SK-N-SH treated with all-trans-retinoic acid at 6 μM for 48 hours (cell line): ENCODE results near the gene SSUH2.

ENCODE experiments used
- ATAC-seq: fragments of 200-7000 bp; cut with Tn5 transposase; 3 replicates; pipeline ENCODE4 v1.9.1; 2020; ENCODE audit warnings: mild to moderate bottlenecking, moderate library complexity
- ARNTL ChIP-seq: fragments of 450-650 bp; formaldehyde crosslinking; IDR thresholded peaks from 2 replicates; pipeline ENCODE4 v1.5.0; 2020; ENCODE audit warnings: low read depth, mild to moderate bottlenecking, moderate library complexity, borderline replicate concordance
- BACH2 ChIP-seq: fragments of 250-450 bp; sonication (Bioruptor Pico); IDR thresholded peaks from 2 replicates; pipeline ENCODE4 v1.9.0; 2021; ENCODE audit warnings: mild to moderate bottlenecking, borderline replicate concordance
- CSRNP3 ChIP-seq: fragments of 250-450 bp; sonication (Bioruptor Pico); IDR thresholded peaks from 2 replicates; pipeline ENCODE4 v1.5.1; 2021; ENCODE audit warnings: mild to moderate bottlenecking, moderate library complexity
- ESRRG ChIP-seq: fragments of 250-450 bp; sonication (Bioruptor Pico); IDR thresholded peaks from 2 replicates; pipeline ENCODE4 v1.6.1; 2021; ENCODE audit warnings: mild to moderate bottlenecking
- GLIS3 ChIP-seq: fragments of 250-450 bp; sonication (Bioruptor Pico); IDR thresholded peaks from 2 replicates; pipeline ENCODE4 v1.5.0; 2020; ENCODE audit warnings: mild to moderate bottlenecking, moderate library complexity
- ISL1 ChIP-seq: fragments of 250-450 bp; sonication (Bioruptor Pico); IDR thresholded peaks from 2 replicates; pipeline ENCODE4 v2.1.2; 2022; ENCODE audit warnings: mild to moderate bottlenecking, moderate library complexity
- OSR1 ChIP-seq: fragments of 250-450 bp; sonication (Bioruptor Pico); IDR thresholded peaks from 2 replicates; pipeline ENCODE4 v1.8.0; 2022; ENCODE audit warnings: moderate library complexity, mild to moderate bottlenecking, inconsistent platforms
- POU6F1 ChIP-seq: fragments of 250-450 bp; sonication (Bioruptor Pico); IDR thresholded peaks from 2 replicates; pipeline ENCODE4 v1.8.0; 2021; ENCODE audit warnings: low read depth, mild to moderate bottlenecking, moderate library complexity, borderline replicate concordance
- PPARA ChIP-seq: fragments of 250-450 bp; sonication (Bioruptor Pico); IDR thresholded peaks from 2 replicates; pipeline ENCODE4 v1.5.0; 2020; ENCODE audit warnings: mild to moderate bottlenecking, borderline replicate concordance
- RARB ChIP-seq: fragments of 250-450 bp; sonication (Bioruptor Pico); IDR thresholded peaks from 2 replicates; pipeline ENCODE4 v1.8.0; 2021; ENCODE audit warnings: mild to moderate bottlenecking, moderate library complexity
- SNAI2 ChIP-seq: fragments of 250-450 bp; sonication (Bioruptor Pico); IDR thresholded peaks from 2 replicates; pipeline ENCODE4 v1.5.0; 2020; ENCODE audit warnings: mild to moderate bottlenecking, moderate library complexity
- TCF4 ChIP-seq: fragments of 250-450 bp; sonication (Bioruptor Pico); IDR thresholded peaks from 2 replicates; pipeline ENCODE4 v1.8.0; 2021; ENCODE audit warnings: mild to moderate bottlenecking, moderate library complexity, borderline replicate concordance
- TOX ChIP-seq: fragments of 250-450 bp; sonication (Bioruptor Pico); IDR thresholded peaks from 2 replicates; pipeline ENCODE4 v1.8.0; 2021; ENCODE audit warnings: mild to moderate bottlenecking, moderate library complexity, borderline replicate concordance
- ZC3H10 ChIP-seq: fragments of 250-450 bp; sonication (Bioruptor Pico); IDR thresholded peaks from 2 replicates; pipeline ENCODE4 v1.5.1; 2021; ENCODE audit warnings: mild to moderate bottlenecking, moderate library complexity
- ZFP3 ChIP-seq: fragments of 250-450 bp; sonication (Bioruptor Pico); IDR thresholded peaks from 2 replicates; pipeline ENCODE4 v1.5.0; 2020; ENCODE audit warnings: mild to moderate bottlenecking, moderate library complexity
- ZFP30 ChIP-seq: fragments of 450-650 bp; formaldehyde crosslinking; IDR thresholded peaks from 2 replicates; pipeline ENCODE4 v1.5.0; 2022; ENCODE audit warnings: mild to moderate bottlenecking, moderate library complexity
- ZNF565 ChIP-seq: fragments of 450-650 bp; formaldehyde crosslinking; conservative IDR thresholded peaks from 2 replicates; pipeline ENCODE4 v1.5.0; 2020; ENCODE audit warnings: low read depth, mild to moderate bottlenecking, moderate library complexity
- ZNF8 ChIP-seq: fragments of 450-650 bp; formaldehyde crosslinking; IDR thresholded peaks from 2 replicates; pipeline ENCODE4 v1.5.0; 2020; ENCODE audit warnings: mild to moderate bottlenecking, moderate library complexity
- TF ChIP-seq, protein P1 (sequence below): fragments of 250-450 bp; sonication (Bioruptor Pico); IDR thresholded peaks from 2 replicates; pipeline ENCODE4 v1.8.0; 2020; ENCODE audit warnings: mild to moderate bottlenecking, moderate library complexity, borderline replicate concordance
- TF ChIP-seq, protein P2 (sequence below): fragments of 250-450 bp; sonication (Bioruptor Pico); IDR thresholded peaks from 2 replicates; pipeline ENCODE4 v1.5.1; 2020; ENCODE audit warnings: low read depth, mild to moderate bottlenecking, moderate library complexity
- TF ChIP-seq, protein P3 (sequence below): fragments of 250-450 bp; sonication (Bioruptor Pico); IDR thresholded peaks from 2 replicates; pipeline ENCODE4 v1.5.0; 2020; ENCODE audit warnings: mild to moderate bottlenecking, moderate library complexity

SSUH2 gene

DNA sequence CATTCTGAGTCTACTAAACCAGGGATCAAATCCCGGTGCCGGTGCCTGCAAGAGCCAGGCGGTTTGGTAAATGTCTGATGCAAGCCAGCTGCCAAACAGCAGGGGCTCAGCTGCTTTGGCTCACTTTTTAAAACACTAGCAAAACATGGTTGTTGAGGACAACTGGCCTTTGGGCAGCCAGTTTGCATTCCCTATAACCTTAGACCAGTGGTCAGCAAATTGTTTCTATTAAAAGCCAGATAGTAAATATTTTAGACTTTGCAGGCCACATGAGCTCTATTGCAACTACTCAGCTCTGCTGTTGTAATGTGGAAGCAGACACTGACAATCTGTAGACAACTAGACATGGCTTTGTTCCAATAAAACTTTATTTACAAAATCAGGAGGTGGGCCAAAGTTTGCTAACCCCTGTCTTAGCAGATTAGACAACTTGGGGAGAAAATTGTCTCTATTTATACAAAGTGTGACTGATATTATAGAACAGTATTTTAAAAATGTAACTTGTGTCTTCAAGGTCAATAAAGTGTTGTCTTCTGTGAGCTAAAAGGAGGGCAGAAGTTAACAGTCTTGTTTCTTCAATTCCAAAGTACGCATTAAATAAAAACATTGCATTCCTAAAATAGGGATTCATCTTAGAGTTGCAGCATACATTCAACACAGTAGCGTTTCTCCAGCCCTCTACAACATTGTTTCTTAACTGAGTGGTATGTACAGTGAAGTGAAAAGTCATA, 67.6 kb downstream of the SSUH2 start:
- TF ChIP-seq ZC3H10 (CRISPR knock-in tag) (no peak), ZNF8 (CRISPR knock-in tag) (no peak), GLIS3 (no peak), ZNF565 (no peak), POU6F1 (CRISPR knock-in tag) (no peak), RARB (CRISPR knock-in tag) (no peak), ARNTL (no peak), ZFP30 (CRISPR knock-in tag) (no peak), ESRRG (CRISPR knock-in tag) (no peak), ISL1 (CRISPR knock-in tag) (no peak), BACH2 (CRISPR knock-in tag) (no peak), TCF4 (CRISPR knock-in tag) (no peak), PPARA (CRISPR knock-in tag) (no peak)
- TF ChIP-seq, protein P1, sequence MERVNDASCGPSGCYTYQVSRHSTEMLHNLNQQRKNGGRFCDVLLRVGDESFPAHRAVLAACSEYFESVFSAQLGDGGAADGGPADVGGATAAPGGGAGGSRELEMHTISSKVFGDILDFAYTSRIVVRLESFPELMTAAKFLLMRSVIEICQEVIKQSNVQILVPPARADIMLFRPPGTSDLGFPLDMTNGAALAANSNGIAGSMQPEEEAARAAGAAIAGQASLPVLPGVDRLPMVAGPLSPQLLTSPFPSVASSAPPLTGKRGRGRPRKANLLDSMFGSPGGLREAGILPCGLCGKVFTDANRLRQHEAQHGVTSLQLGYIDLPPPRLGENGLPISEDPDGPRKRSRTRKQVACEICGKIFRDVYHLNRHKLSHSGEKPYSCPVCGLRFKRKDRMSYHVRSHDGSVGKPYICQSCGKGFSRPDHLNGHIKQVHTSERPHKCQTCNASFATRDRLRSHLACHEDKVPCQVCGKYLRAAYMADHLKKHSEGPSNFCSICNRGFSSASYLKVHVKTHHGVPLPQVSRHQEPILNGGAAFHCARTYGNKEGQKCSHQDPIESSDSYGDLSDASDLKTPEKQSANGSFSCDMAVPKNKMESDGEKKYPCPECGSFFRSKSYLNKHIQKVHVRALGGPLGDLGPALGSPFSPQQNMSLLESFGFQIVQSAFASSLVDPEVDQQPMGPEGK (CRISPR knock-in tag), result no peak
- TF ChIP-seq, all 23 proteins: peak for 0
- no peak for ATAC-seq

DNA sequence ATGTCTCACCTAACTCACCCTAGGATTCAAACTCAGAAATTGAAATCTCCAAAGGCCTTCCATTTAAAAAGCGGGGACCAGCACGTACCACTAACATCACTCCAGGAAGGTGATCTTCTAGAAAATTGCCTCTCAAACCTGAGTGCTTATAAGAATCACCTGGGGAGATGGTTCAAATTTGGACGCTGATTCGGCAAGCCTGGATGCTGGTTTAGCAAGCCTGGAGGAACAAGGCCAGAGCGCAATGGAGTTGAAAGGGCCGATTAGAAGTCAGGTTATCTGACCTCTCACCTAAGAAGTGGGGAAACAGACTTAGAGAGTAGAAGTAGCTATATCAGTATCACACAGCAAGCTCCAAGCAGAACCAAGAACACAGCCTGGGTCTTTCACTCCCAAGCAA, 68.2 kb downstream of the SSUH2 start:
- TF ChIP-seq POU6F1 (CRISPR knock-in tag) (no peak), ISL1 (CRISPR knock-in tag) (no peak), ARNTL (no peak), OSR1 (CRISPR knock-in tag) (no peak), TCF4 (CRISPR knock-in tag) (no peak), ZFP3 (no peak), RARB (CRISPR knock-in tag) (no peak), GLIS3 (no peak), ZC3H10 (CRISPR knock-in tag) (no peak), ZNF565 (no peak), BACH2 (CRISPR knock-in tag) (no peak), PPARA (CRISPR knock-in tag) (no peak), ZNF8 (CRISPR knock-in tag) (no peak), ESRRG (CRISPR knock-in tag) (no peak), CSRNP3 (no peak), SNAI2 (no peak), TOX (CRISPR knock-in tag) (no peak), ZFP30 (CRISPR knock-in tag) (no peak)
- TF ChIP-seq, protein P2, sequence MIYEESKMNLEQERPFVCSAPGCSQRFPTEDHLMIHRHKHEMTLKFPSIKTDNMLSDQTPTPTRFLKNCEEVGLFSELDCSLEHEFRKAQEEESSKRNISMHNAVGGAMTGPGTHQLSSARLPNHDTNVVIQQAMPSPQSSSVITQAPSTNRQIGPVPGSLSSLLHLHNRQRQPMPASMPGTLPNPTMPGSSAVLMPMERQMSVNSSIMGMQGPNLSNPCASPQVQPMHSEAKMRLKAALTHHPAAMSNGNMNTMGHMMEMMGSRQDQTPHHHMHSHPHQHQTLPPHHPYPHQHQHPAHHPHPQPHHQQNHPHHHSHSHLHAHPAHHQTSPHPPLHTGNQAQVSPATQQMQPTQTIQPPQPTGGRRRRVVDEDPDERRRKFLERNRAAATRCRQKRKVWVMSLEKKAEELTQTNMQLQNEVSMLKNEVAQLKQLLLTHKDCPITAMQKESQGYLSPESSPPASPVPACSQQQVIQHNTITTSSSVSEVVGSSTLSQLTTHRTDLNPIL (CRISPR knock-in tag), result no peak
- TF ChIP-seq, protein P3, sequence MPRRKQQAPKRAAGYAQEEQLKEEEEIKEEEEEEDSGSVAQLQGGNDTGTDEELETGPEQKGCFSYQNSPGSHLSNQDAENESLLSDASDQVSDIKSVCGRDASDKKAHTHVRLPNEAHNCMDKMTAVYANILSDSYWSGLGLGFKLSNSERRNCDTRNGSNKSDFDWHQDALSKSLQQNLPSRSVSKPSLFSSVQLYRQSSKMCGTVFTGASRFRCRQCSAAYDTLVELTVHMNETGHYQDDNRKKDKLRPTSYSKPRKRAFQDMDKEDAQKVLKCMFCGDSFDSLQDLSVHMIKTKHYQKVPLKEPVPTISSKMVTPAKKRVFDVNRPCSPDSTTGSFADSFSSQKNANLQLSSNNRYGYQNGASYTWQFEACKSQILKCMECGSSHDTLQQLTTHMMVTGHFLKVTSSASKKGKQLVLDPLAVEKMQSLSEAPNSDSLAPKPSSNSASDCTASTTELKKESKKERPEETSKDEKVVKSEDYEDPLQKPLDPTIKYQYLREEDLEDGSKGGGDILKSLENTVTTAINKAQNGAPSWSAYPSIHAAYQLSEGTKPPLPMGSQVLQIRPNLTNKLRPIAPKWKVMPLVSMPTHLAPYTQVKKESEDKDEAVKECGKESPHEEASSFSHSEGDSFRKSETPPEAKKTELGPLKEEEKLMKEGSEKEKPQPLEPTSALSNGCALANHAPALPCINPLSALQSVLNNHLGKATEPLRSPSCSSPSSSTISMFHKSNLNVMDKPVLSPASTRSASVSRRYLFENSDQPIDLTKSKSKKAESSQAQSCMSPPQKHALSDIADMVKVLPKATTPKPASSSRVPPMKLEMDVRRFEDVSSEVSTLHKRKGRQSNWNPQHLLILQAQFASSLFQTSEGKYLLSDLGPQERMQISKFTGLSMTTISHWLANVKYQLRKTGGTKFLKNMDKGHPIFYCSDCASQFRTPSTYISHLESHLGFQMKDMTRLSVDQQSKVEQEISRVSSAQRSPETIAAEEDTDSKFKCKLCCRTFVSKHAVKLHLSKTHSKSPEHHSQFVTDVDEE (CRISPR knock-in tag), result no peak
- no peak for ATAC-seq
